HepG2 (cell line): ENCODE measurements around the gene FAM170A. TPM values are rescaled to one million over a fixed set of nuclear protein-coding genes. Genes with fewer than 3 reads are reported as not detected.

Experiments used
- ATAC-seq: fragments of 200-7000 bp; cut with Tn5 transposase; 3 replicates; pipeline ENCODE4 v1.9.1; 2020; ENCODE audit warnings: mild to moderate bottlenecking, moderate library complexity
- BruUV-seq: library from RNA; stranded (reverse); fragments of 400-500 nt; replicated peaks from 2 replicates; lab custom pipeline; 2021; lab: Mats Ljungman, UMichigan
- CTCF ChIA-PET: fragments of 300-600 bp; formaldehyde crosslinking; extraction: SDS; loops from one replicate; lab custom pipeline; 2021; ENCODE audit warnings: low total read pairs, inconsistent platforms, low intra/inter-chr PET ratio; lab: Yijun Ruan, JAX
- POLR2A ChIA-PET: fragments of 350-600 bp; sonication (Branson Sonifier 250); formaldehyde crosslinking; loops from one replicate; lab custom pipeline; 2020; ENCODE audit warnings: antibody characterized with exemption, inconsistent platforms; lab: Yijun Ruan, JAX
- DNase-seq: peaks from one replicate; pipeline ENCODE4 v3.0.0-alpha.2; 2015; ENCODE audit warnings: low spot score
- FAIRE-seq: peaks from 3 replicates; lab custom pipeline; 2011; peaks lifted over from hg19 to GRCh38; lab: Jason Lieb, UNC
- H2AFZ ChIP-seq: one replicate; pipeline ENCODE4 v1.6.1; 2011; ENCODE audit warnings: low read length, inconsistent platforms
- H3K27ac ChIP-seq: fragments of 300-600 bp; 3 replicates; pipeline ENCODE4 v1.8.0; 2011; ENCODE audit warnings: mixed run types, mild to moderate bottlenecking, mixed read lengths, low read length, inconsistent platforms; ENCODE audit not compliant: insufficient read depth; ENCODE audit errors: extremely low read length
- H3K27me3 ChIP-seq, 2 experiments: fragments of 200-600 bp in 1 of 2; 2 replicates in 1 of 2; 3 replicates in 1 of 2; pipeline versions ENCODE4 v1.6.0 to v1.8.0; 2011; ENCODE audit warnings: low read length in 2 of 2, mild to moderate bottlenecking in 2 of 2, moderate library complexity in 2 of 2, inconsistent platforms in 1 of 2; ENCODE audit not compliant: insufficient read depth in 2 of 2, control insufficient read depth in 1 of 2
- H3K36me3 ChIP-seq, 2 experiments: fragments of 200-600 bp in 1 of 2; replicated peaks in 1 of 2; 2 replicates in 1 of 2; 3 replicates in 1 of 2; pipeline versions ENCODE4 v1.5.1 to v1.8.0; 2011; ENCODE audit warnings: low read length in 2 of 2, inconsistent platforms in 1 of 2; ENCODE audit not compliant: insufficient read depth in 2 of 2, control insufficient read depth in 1 of 2
- H3K4me1 ChIP-seq: 2 replicates; pipeline ENCODE4 v1.5.1; 2012; ENCODE audit warnings: low read length, inconsistent platforms; ENCODE audit not compliant: insufficient read depth
- H3K4me2 ChIP-seq: 2 replicates; pipeline ENCODE4 v1.6.0; 2011; ENCODE audit warnings: low read depth, low read length, inconsistent platforms
- H3K4me3 ChIP-seq, 3 experiments: fragments of 200-600 bp in 1 of 3; sonication (generic), shearing (Covaris generic) in 1 of 3; replicated peaks in 1 of 3; 2 replicates each; pipeline ENCODE4 v1.5.1; 2011 to 2016; ENCODE audit warnings: low read length in 3 of 3, inconsistent platforms in 2 of 3, low read depth in 2 of 3, mild to moderate bottlenecking in 2 of 3, control low read depth in 1 of 3, mixed read lengths in 1 of 3; ENCODE audit not compliant: insufficient read depth in 1 of 3
- H3K79me2 ChIP-seq: one replicate; pipeline ENCODE4 v1.6.1; 2011; ENCODE audit warnings: low read length, inconsistent platforms; ENCODE audit not compliant: insufficient read depth
- H3K9ac ChIP-seq: 2 replicates; pipeline ENCODE4 v1.6.0; 2011; ENCODE audit warnings: mild to moderate bottlenecking, low read depth, low read length, inconsistent platforms; ENCODE audit not compliant: insufficient read depth
- H3K9me3 ChIP-seq: 2 replicates; pipeline ENCODE4 v1.5.1; 2012; ENCODE audit warnings: mild to moderate bottlenecking, low read length
- H4K20me1 ChIP-seq: 2 replicates; pipeline ENCODE4 v1.6.0; 2011; ENCODE audit warnings: inconsistent platforms, mild to moderate bottlenecking, low read length, moderate library complexity; ENCODE audit not compliant: insufficient read depth
- HNF4A ChIP-seq: sonication (generic); formaldehyde crosslinking; IDR thresholded peaks from 2 replicates; pipeline ENCODE4 v1.4.0; 2020; ENCODE audit warnings: missing genetic modification reagents
- HOMEZ ChIP-seq: IDR thresholded peaks from 2 replicates; pipeline ENCODE4 v1.6.1; 2016; ENCODE audit warnings: low read depth
- KDM2A ChIP-seq: sonication (generic); formaldehyde crosslinking; IDR thresholded peaks from 2 replicates; pipeline ENCODE4 v1.4.0; 2020; ENCODE audit warnings: low read depth, missing genetic modification reagents, borderline replicate concordance
- SNRNP70 ChIP-seq: fragments of 200-400 bp; formaldehyde crosslinking; IDR thresholded peaks from 2 replicates; pipeline ENCODE4 v1.6.1; 2017; ENCODE audit warnings: mild to moderate bottlenecking, low read depth, low read length, moderate library complexity
- ZBTB8A ChIP-seq: sonication (generic); formaldehyde crosslinking; IDR thresholded peaks from 2 replicates; pipeline ENCODE4 v1.4.0; 2020; ENCODE audit warnings: mild to moderate bottlenecking, low read depth, missing genetic modification reagents, borderline replicate concordance
- ZNF275 ChIP-seq: sonication (generic); formaldehyde crosslinking; IDR thresholded peaks from 2 replicates; pipeline ENCODE4 v1.8.0; 2022; ENCODE audit warnings: missing genetic modification reagents, mild to moderate bottlenecking, inconsistent platforms, borderline replicate concordance
- ZNF672 ChIP-seq: sonication (generic); formaldehyde crosslinking; IDR thresholded peaks from 2 replicates; pipeline ENCODE4 v1.8.1; 2022; ENCODE audit warnings: missing genetic modification reagents
- WGBS: methylation state at CpG from one replicate; pipeline ENCODE4 v1.1.6; 2017; ENCODE audit warnings: low lambda C conversion rate; 5-methylcytosine and 5-hydroxymethylcytosine counted together
- in situ Hi-C: cut with HindIII; loops from 2 replicates; pipeline ENCODE4 v1.10.0; 2017; ENCODE audit warnings: low pct_unique_long_range_greater_than_20kb; ENCODE audit not compliant: extremely low pct_ligation_motif_present
- intact Hi-C: fragments of 100-400 bp; cut with micrococcal nuclease; formaldehyde crosslinking; loops from one replicate; pipeline ENCODE4 v1.10.0; 2022; ENCODE audit not compliant: unreplicated experiment
- polyA plus RNA-seq, 8 experiments: library from polyadenylated mRNA; depleted of rRNA in 3 of 8; stranded (reverse) in 7 of 8; unstranded in 1 of 8; fragments of >200 nt; fragmentation: Illumina TruSeq in 4 of 8; extraction: Trizol in 4 of 8; gene quantifications; 2 replicates each; pipeline versions ENCODE4 v1.2.1 to v1.2.3, GENCODE V29; 2011 to 2016; ENCODE audit warnings: low read depth in 4 of 8, missing spikeins in 1 of 8, mixed read lengths in 1 of 8; ENCODE audit not compliant: insufficient read depth in 1 of 8
- total RNA-seq, 5 experiments: library from RNA; depleted of rRNA; stranded (reverse); fragments of >200 nt; fragmentation: Illumina TruSeq; extraction: Trizol; gene quantifications; 2 replicates each; pipeline ENCODE4 v1.2.3, GENCODE V29; 2016; ENCODE audit warnings: low read depth in 1 of 5

The FAM170A gene
- total and polyA plus RNA-seq, 2 of the 13 experiments (the other 11 are each of a cell fraction or from before 2014, with no cell fraction given), result 0.09 TPM; not detected in 1

- no peak for TF ChIP-seq ZNF275 (CRISPR knock-in tag)
These were observed 37.2 kb downstream of the FAM170A start (continued) for GRCh38 chr5:119666542-119666941.

- WGBS, result 7% methylated on average over 8 of the region's 8 CpGs
- no peak for DNase-seq
- Histone ChIP-seq H3K4me3 (no peak overlapping the region), H3K4me2 (no peak overlapping the region), H3K9me3 (no peaks in the 10 kb centered on the region), H3K9ac (no peak overlapping the region)
- FAIRE-seq, result no peak
- TF ChIP-seq HNF4A (no peak), ZNF672 (CRISPR knock-in tag) (no peak), KDM2A (no peak), HOMEZ (CRISPR knock-in tag) (no peak), SNRNP70 (no peak), ZBTB8A (CRISPR knock-in tag) (no peak)
- TF ChIP-seq, all 625 proteins: peak for 0
- POLR2A ChIA-PET, result no interaction called here
- no peaks in the 10 kb centered on the region for H3K36me3 ChIP-seq
- H3K27me3 ChIP-seq, result no peaks in the 10 kb centered on the region
- no peak overlapping the region for H3K27ac ChIP-seq
- BruUV-seq, result no TSS peak
- CTCF ChIA-PET, result no interaction called here
- in situ Hi-C loops (no loop called here), intact Hi-C loops (no loop called here)
- no peaks in the 10 kb centered on the region for H3K4me1 ChIP-seq
- H2AFZ ChIP-seq, result no peak overlapping the region
- H3K79me2 ChIP-seq, result no peaks in the 10 kb centered on the region
- ATAC-seq, result no peak
- no peaks in the 10 kb centered on the region for H4K20me1 ChIP-seq
These were observed 49.1 kb downstream of the FAM170A start for GRCh38 chr5:119678351-119679028.
